Central memory CD8-positive, alpha-beta T cell (primary cell): Measurements from ENCODE around the gene SLC39A11.
"Not testable (repeated sequence)": the region's sequence is repeated elsewhere in the genome, so short reads cannot be mapped to it uniquely, and the experiment has no call there.

ENCODE experiments used
- ATAC-seq: fragments of 150-1000 bp; cut with Tn5 transposase; replicated peaks from 2 replicates; pipeline ENCODE4 v1.10.0; 2022; ENCODE audit warnings: mild to moderate bottlenecking, moderate FRiP score, moderate number of reproducible peaks; ENCODE audit not compliant: poor library complexity, severe bottlenecking; ENCODE audit errors: extremely low read depth
- DNase-seq, 2 donors: peaks; one replicate each; pipeline ENCODE4 v3.0.0; 2021; ENCODE audit warnings: low spot score in 2 of 2
- H3K27ac Mint-ChIP-seq: one replicate; pipeline ENCODE4 v1.8.0; 2022; ENCODE audit warnings: low read depth, mild to moderate bottlenecking, moderate library complexity, mixed read lengths
- H3K27me3 Mint-ChIP-seq: one replicate; pipeline ENCODE4 v1.8.0; 2022; ENCODE audit warnings: mixed read lengths
- H3K36me3 Mint-ChIP-seq: one replicate; pipeline ENCODE4 v1.8.0; 2022; ENCODE audit warnings: mild to moderate bottlenecking, moderate library complexity, mixed read lengths; ENCODE audit not compliant: insufficient read depth
- H3K4me1 Mint-ChIP-seq: one replicate; pipeline ENCODE4 v1.8.0; 2022; ENCODE audit warnings: mixed read lengths
- H3K4me3 Mint-ChIP-seq: one replicate; pipeline ENCODE4 v1.8.0; 2022; ENCODE audit warnings: mild to moderate bottlenecking, moderate library complexity, mixed read lengths
- H3K9me3 Mint-ChIP-seq: one replicate; pipeline ENCODE4 v1.8.0; 2022; ENCODE audit warnings: mixed read lengths

SLC39A11 gene

GRCh38 chr17:72651988-72652387 lies 440.5 kb downstream of the SLC39A11 start:
- no peaks in the 10 kb centered on the region for H3K36me3 Mint-ChIP-seq
- DNase-seq, result no peak
- no peaks in the 10 kb centered on the region for H3K4me1 Mint-ChIP-seq
- H3K27ac Mint-ChIP-seq, result no peak overlapping the region
- no peak overlapping the region for H3K4me3 Mint-ChIP-seq
- ATAC-seq, result no peak
- H3K9me3 Mint-ChIP-seq, result no peaks in the 10 kb centered on the region
- H3K27me3 Mint-ChIP-seq, result no peaks in the 10 kb centered on the region

- Mint-ChIP-seq H3K36me3 (peaks cover 2% of the 10 kb centered on the region), H3K4me1 (no peaks in the 10 kb centered on the region), H3K27me3 (no peaks in the 10 kb centered on the region), H3K27ac (no peak overlapping the region), H3K9me3 (no peaks in the 10 kb centered on the region), H3K4me3 (no peak overlapping the region)
- DNase-seq (no peak), ATAC-seq (no peak)
Observed at GRCh38 chr17:72648702-72649101, 443.8 kb downstream of the SLC39A11 start.

DNA sequence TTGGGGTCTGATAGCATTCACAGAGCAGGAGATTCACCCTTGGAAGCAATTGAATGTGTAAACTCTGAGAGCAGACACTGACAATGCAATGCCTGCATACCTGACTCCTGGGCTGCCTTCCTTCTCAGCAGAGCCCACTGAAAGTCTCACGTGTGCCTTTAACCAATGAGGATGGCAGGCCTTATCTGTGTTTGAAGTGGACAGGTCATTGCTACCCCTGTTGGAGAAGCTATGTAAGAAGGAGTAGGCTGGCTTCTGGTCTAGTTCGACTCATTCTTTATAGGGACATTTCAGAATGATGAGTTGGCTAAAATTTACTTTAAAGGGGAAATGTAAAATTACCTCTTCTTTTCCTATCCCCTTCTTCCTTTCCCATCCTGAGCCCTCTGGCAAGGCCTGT lies 446.3 kb downstream of the SLC39A11 start:
- H3K4me3 Mint-ChIP-seq, result no peak overlapping the region
- peaks cover 2% of the 10 kb centered on the region for H3K36me3 Mint-ChIP-seq
- no peak for ATAC-seq
- DNase-seq, result no peak
- H3K9me3 Mint-ChIP-seq, result no peaks in the 10 kb centered on the region
- no peak overlapping the region for H3K27ac Mint-ChIP-seq
- H3K4me1 Mint-ChIP-seq, result no peaks in the 10 kb centered on the region
- H3K27me3 Mint-ChIP-seq, result peaks cover under 1% of the 10 kb centered on the region

GRCh38 chr17:72644492-72644891 lies 448.0 kb downstream of the SLC39A11 start:
- Mint-ChIP-seq H3K9me3 (no peaks in the 10 kb centered on the region), H3K36me3 (peaks cover 2% of the 10 kb centered on the region), H3K27me3 (peaks cover 8% of the 10 kb centered on the region), H3K4me3 (no peak overlapping the region), H3K4me1 (no peaks in the 10 kb centered on the region), H3K27ac (no peak overlapping the region)
- DNase-seq (no peak), ATAC-seq (no peak)

- no peak for ATAC-seq
- no peak overlapping the region for H3K4me3 Mint-ChIP-seq
- H3K27me3 Mint-ChIP-seq, result peaks cover 8% of the 10 kb centered on the region
- no peak for DNase-seq
- peaks cover 2% of the 10 kb centered on the region for H3K36me3 Mint-ChIP-seq
- H3K9me3 Mint-ChIP-seq, result no peaks in the 10 kb centered on the region
- no peak overlapping the region for H3K27ac Mint-ChIP-seq
- no peaks in the 10 kb centered on the region for H3K4me1 Mint-ChIP-seq
Observed at GRCh38 chr17:72643575-72644216, 448.8 kb downstream of the SLC39A11 start.

GRCh38 chr17:72642720-72643119 lies 449.8 kb downstream of the SLC39A11 start:
- H3K36me3 Mint-ChIP-seq, result peaks cover 2% of the 10 kb centered on the region
- ATAC-seq (no peak), DNase-seq (no peak)
- no peak overlapping the region for H3K27ac Mint-ChIP-seq
- no peaks in the 10 kb centered on the region for H3K4me1 Mint-ChIP-seq
- H3K27me3 Mint-ChIP-seq, result peaks cover 8% of the 10 kb centered on the region
- no peak overlapping the region for H3K4me3 Mint-ChIP-seq
- H3K9me3 Mint-ChIP-seq, result no peaks in the 10 kb centered on the region

DNA sequence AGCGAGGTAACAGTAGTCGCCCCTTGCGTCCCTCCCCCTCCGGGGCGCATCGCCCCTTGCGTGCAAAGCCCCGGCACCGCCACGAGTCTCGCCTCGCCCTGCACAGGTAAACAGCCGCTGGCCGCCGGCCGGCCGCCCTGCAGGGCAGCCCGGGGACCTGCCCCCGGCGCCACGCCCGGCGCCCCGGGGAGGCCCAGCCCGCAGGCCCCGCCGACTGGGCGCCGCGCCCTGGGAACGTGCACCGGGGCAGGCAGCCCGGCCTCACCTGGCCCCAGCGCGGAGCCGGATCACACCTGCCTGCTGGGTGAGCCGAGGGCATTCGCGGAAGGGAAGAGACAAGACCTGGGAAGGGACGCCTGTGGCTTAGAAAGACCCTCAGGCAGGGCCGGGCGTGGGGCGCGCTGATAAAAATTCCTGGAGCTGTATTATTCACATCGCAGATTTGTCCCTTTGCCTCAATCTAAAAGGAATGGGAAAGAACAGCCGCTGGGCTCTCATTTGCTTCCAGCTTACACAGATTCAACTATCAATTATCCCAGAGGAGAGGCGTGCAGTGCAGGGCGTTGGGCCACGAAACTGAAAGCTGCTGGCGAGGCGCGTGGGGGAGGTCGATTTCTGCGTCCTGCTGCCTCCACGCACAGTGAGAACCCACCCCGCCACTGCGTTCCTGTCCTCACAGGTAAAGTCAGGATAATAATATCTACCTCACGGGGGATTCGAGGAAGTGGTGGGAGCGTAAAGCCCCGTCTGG lies 451.9 kb downstream of the SLC39A11 start:
- no peak overlapping the region for H3K27ac Mint-ChIP-seq
- ATAC-seq (no peak), DNase-seq (no peak)
- no peaks in the 10 kb centered on the region for H3K9me3 Mint-ChIP-seq
- H3K27me3 Mint-ChIP-seq, result peaks cover 8% of the 10 kb centered on the region
- no peaks in the 10 kb centered on the region for H3K4me1 Mint-ChIP-seq
- H3K4me3 Mint-ChIP-seq, result no peak overlapping the region
- H3K36me3 Mint-ChIP-seq, result no peaks in the 10 kb centered on the region

GRCh38 chr17:72639711-72640110 lies 452.8 kb downstream of the SLC39A11 start:
- no peak overlapping the region for H3K4me3 Mint-ChIP-seq
- DNase-seq (no peak), ATAC-seq (no peak)
- H3K36me3 Mint-ChIP-seq, result no peaks in the 10 kb centered on the region
- H3K4me1 Mint-ChIP-seq, result peaks cover 7% of the 10 kb centered on the region
- H3K9me3 Mint-ChIP-seq, result no peaks in the 10 kb centered on the region
- H3K27me3 Mint-ChIP-seq, result peaks cover 8% of the 10 kb centered on the region
- H3K27ac Mint-ChIP-seq, result no peak overlapping the region

DNA sequence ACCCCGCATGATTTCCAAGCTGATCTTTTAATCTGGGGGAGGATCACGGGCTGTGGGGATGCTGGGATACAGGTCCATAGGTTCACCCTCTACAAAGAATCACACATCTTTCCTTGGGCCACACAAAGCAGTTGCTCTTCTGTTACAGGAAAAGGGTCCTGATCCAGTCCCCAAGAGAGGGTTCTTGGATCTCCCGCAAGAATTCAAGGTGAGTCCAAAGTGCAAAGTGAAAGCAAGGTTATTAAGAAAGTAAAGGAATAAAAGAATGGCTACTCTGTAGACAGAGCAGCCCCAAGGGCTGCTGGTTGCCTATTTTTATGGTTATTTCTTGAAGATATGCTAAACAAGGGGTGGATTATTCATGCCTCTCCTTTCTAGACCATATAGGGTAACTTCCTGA lies 453.6 kb downstream of the SLC39A11 start:
- not testable (repeated sequence) for H3K4me3 Mint-ChIP-seq, H3K36me3 Mint-ChIP-seq, ATAC-seq, H3K9me3 Mint-ChIP-seq, H3K27ac Mint-ChIP-seq, H3K27me3 Mint-ChIP-seq, DNase-seq
- peaks cover 12% of the 10 kb centered on the region for H3K4me1 Mint-ChIP-seq

- Mint-ChIP-seq H3K27ac (no peak overlapping the region), H3K27me3 (peaks cover 10% of the 10 kb centered on the region), H3K9me3 (no peaks in the 10 kb centered on the region), H3K4me1 (peaks cover 12% of the 10 kb centered on the region), H3K36me3 (no peaks in the 10 kb centered on the region), H3K4me3 (no peak overlapping the region)
- DNase-seq (no peak), ATAC-seq (no peak)
Observed at GRCh38 chr17:72635034-72635635, 457.4 kb downstream of the SLC39A11 start.

GRCh38 chr17:72634621-72635020 lies 457.9 kb downstream of the SLC39A11 start:
- no peak for DNase-seq
- Mint-ChIP-seq H3K27ac (no peak overlapping the region), H3K36me3 (no peaks in the 10 kb centered on the region), H3K4me3 (no peak overlapping the region), H3K9me3 (no peaks in the 10 kb centered on the region), H3K27me3 (peaks cover 12% of the 10 kb centered on the region), H3K4me1 (peaks cover 12% of the 10 kb centered on the region)
- no peak for ATAC-seq

DNA sequence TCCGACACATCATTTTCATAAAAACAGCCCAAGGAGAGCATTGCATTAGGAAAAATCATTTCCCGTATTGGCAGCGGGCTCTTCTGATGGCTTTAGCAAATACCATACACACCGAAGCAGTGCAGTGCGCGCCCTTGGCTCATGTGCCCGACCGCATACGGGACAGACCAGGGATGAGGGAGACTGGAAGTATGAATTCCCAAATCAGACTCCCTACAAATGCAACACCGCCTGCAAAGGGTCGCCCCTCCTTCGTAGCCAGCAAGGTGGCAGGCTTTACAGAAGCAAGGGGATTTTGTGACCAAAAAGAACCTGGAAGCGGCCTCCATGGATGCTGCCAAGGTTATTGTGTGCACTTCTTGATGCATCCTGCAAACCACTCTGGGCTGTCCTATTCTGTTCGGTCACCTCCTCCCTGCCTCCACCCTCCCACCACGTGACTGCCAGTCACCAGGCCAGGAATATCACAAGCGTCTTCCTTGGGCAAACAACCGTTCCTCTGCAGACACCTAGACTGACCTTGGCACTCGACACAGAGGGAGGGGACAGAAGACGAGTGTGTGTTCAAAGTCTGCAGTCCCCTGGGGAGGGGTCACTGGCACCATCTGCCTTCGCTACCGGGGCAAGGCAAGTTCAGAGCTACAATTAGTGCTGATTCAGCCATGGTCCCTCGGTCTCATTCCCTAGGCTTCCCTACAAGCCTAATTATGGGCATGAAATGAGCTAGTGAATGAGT lies 460.4 kb downstream of the SLC39A11 start:
- no peaks in the 10 kb centered on the region for H3K36me3 Mint-ChIP-seq
- H3K27me3 Mint-ChIP-seq, result peaks cover 32% of the 10 kb centered on the region
- no peaks in the 10 kb centered on the region for H3K9me3 Mint-ChIP-seq
- no peak for ATAC-seq
- H3K4me3 Mint-ChIP-seq, result no peak overlapping the region
- H3K4me1 Mint-ChIP-seq, result peaks cover 12% of the 10 kb centered on the region
- DNase-seq, result no peak
- H3K27ac Mint-ChIP-seq, result no peak overlapping the region
